GM12873 (cell line): ENCODE results near the gene FAM171A1.

Experiments used
- TF ChIP-seq, protein P1 (sequence below): IDR thresholded peaks from 2 replicates; pipeline ENCODE4 v1.5.1; 2012; ENCODE audit warnings: low read depth, mild to moderate bottlenecking, moderate library complexity, low read length, control low read depth; ENCODE audit not compliant: insufficient read depth; ENCODE audit errors: missing control alignments

The FAM171A1 gene

DNA sequence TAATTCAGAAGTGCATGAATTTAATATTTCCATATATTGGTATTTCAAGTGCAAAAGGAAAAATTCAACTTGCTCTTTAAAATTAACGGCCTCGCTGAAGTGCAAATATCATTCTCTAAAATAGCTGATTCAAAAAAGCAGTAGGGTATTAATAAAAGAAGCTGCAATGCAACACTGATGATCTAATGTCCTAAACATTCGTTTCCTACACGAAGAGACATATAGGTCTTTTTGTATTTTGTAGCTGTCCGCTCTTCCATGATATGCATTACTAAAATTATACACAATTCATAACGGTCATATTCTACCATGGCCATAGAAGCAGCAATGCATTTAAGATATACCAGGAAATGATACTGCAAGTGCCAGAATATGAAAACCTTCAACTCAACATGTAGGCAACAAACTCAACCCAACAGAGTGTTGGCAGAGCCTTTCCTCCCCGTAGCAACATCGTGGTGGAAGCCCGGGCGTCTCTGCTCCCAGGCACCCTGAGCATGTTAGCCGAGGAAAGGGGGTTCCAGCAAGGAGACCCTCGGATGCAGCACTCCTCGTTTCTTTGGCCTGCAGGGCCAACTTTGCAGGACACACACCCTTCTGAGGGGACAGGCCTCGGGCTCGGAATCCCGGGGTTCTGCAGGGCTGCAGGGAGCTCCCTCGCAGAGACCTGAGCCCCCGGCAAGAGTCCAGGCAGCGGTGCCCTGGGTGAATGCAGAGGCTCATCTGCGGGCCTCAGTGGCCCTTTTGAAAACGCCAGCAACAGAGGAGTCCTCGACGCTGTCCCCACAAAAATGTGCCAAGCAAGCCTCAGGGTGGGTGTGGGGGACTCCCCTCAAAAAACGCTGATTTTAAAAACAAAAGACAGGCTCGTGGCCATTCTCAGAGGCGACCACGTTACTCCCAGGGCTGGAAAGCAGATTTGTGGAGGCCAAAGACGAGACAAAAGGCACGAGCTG lies 1.6 kb downstream of the FAM171A1 start:
- TF ChIP-seq, protein P1, sequence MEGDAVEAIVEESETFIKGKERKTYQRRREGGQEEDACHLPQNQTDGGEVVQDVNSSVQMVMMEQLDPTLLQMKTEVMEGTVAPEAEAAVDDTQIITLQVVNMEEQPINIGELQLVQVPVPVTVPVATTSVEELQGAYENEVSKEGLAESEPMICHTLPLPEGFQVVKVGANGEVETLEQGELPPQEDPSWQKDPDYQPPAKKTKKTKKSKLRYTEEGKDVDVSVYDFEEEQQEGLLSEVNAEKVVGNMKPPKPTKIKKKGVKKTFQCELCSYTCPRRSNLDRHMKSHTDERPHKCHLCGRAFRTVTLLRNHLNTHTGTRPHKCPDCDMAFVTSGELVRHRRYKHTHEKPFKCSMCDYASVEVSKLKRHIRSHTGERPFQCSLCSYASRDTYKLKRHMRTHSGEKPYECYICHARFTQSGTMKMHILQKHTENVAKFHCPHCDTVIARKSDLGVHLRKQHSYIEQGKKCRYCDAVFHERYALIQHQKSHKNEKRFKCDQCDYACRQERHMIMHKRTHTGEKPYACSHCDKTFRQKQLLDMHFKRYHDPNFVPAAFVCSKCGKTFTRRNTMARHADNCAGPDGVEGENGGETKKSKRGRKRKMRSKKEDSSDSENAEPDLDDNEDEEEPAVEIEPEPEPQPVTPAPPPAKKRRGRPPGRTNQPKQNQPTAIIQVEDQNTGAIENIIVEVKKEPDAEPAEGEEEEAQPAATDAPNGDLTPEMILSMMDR = no peak

DNA sequence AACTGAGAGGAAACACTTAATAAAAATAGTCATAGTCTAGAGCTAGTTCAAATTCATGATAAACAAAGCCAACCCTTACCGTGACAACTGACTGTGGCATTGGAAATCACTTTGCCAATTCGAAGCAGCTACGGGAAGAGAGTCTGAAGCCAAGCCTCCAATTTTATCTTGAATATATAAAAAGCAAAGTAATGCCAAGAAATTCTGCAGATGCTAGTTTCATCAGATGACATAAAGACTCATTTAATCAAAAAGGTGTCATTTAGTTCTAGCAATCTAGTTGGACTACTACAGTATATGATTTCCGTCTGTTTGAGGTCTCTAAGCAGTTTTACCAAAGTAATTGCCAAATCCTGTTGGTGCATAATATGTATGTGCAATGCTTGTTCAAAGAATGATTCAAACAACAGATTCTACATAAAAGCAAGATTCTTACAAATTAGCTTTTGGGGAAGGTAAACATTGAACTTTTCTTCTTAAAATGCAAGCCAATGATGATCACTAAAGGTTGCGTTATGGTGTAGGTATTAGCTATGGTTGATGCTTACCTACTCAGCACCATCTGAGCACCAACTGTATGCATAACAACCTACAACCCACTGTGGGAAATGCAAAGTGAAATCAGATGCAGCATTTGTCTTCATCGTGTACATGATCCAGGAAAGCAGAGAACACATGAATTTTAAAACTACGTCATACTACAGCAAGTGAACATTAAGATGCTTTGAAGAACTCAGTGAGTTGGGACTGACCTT lies 2.8 kb downstream of the FAM171A1 start:
- TF ChIP-seq, protein P1 = no peak

DNA sequence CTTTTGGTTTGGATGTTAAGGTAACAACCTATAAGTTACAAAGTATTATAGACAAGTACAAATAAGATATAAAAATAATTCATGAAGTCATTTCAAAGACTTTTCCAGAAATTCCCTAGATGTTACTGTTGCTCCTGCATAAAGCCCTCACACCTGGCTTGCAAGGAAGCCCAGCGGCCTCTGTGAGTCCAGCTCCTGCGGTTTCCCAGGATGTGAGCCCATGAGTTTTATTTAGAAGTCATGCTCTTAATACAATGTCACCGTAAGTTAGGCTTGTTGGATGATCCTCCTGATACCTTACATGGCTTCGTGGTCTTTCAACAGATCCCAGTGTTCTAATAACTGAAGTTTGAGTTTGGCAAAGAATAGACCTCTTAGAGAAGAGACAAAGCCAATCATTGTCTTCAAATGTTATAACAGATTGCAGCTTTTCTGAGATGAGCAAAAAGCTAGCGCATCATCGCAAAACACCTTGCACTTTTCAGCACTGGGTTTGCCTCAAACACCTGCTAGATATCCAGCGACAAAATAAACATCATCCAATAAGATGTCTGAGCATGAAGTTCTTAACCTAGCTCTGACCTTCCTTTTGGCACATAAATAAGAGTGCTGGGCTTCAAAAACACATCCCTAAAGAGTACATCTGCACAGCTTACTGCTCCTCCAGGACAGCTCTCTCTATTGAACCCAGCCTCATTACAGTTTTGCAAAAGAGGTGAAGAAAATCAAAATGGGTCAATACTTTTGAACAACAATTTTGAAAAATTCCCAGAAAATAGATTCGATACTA lies 3.6 kb downstream of the FAM171A1 start:
- TF ChIP-seq, protein P1 = no peak

DNA sequence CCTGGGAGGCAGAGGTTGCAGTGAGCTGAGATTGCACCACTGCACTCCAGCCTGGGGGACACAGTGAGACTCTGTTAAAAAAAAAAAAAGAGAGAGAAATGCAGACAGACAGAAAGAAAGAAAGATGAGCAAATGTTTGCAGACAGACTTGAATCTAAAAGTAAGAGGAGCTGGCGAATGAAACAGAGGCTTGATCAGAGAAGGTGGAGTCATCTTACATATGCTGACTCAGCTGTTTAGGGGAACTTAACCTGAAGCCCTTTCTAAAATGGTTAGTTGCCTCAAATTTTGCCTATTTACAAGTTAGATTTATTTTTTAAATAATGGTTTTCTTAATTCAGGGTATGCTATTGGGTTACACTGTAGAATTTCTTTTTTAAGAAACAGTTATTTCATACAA lies 5.4 kb downstream of the FAM171A1 start:
- TF ChIP-seq, protein P1 = no peak

DNA sequence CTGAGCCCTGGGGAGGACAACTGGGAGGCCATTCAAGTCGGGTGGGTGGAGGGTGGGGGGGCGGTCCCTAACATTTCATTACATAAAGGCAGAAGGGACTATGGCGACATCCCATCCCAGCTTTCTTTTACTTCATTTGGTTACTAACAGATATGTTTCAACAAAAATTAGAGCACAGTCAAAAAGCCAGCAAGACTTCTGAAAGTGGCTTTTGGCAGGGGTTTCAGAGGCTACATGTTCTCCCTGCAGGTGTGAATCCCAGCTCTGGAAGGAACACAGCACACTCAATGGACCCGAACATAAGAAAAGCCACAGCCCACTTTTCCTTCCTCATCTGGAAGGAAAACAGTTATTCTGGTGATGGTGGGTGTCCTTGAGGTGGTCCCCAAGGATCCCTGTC lies 7.1 kb downstream of the FAM171A1 start:
- TF ChIP-seq, protein P1 = no peak

DNA sequence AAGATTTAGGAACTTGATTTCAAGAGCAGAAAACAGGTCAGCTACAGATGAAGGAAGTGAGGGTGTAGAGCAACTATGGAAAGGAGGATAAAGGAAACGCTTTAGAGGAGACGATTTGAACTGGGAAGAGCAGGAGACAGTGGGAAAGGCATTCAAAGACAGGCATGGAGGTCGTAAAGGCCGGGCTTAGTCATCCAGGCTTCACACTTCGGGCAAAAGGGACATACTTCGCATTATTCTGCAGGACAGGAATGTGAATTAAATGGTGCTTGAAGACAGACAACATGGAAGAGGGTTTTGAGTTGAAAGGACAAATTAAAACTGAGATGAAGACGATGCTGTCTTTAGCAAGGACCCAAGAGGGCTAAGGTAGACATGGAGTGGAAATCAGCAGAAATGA lies 8.1 kb downstream of the FAM171A1 start:
- TF ChIP-seq, protein P1 = no peak
